ENCODE measurements around the gene RAI1. TPM values are rescaled to one million over a fixed set of nuclear protein-coding genes. Genes with fewer than 3 reads are reported as not detected.

The RAI1 gene
- total RNA-seq, 1 donor from 2014 or later = 40.1 TPM

DNA sequence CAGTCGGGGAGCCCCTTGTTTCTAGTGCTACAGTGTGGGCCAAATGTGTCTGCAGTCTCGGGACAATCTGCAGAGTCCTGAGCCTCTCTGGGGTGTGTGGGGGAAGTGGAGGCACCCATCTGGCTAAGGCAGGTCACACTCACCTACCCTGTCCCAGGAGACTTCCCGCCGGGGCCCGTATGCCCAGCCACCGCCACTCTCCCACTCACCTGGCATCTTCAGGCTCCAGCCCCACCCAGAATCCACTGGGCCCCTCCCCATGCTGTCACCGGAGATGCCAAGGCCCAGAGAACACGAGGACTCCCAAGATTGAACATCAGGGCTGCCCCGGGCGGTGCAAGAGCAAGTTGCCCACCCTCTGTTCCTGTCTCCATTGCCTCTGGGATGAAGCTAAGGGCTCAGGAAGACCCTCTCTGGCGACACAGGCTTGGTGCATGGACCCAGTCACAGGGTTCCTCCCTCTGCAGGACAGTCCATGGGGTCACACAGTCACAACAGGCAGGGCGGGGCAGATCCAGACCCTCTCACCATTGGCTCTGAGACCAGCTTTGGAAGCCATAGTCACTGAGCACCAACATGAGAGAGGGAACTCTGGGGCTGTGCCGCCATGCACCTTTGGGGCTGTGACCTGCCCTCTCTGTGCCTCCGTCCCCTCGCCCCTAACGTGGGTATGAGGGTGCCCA is 117.5 kb downstream of the RAI1 start:
- H3K27ac Mint-ChIP-seq (ENCODE audit: unreplicated experiment) = no peak overlapping the region
- peaks cover 14% of the 10 kb centered on the region for H3K36me3 Mint-ChIP-seq (ENCODE audit: unreplicated experiment)
- no peaks in the 10 kb centered on the region for H3K27me3 Mint-ChIP-seq (ENCODE audit: unreplicated experiment)
- H3K9me3 Mint-ChIP-seq (ENCODE audit: unreplicated experiment) = no peaks in the 10 kb centered on the region
- TF ChIP-seq, protein P1, sequence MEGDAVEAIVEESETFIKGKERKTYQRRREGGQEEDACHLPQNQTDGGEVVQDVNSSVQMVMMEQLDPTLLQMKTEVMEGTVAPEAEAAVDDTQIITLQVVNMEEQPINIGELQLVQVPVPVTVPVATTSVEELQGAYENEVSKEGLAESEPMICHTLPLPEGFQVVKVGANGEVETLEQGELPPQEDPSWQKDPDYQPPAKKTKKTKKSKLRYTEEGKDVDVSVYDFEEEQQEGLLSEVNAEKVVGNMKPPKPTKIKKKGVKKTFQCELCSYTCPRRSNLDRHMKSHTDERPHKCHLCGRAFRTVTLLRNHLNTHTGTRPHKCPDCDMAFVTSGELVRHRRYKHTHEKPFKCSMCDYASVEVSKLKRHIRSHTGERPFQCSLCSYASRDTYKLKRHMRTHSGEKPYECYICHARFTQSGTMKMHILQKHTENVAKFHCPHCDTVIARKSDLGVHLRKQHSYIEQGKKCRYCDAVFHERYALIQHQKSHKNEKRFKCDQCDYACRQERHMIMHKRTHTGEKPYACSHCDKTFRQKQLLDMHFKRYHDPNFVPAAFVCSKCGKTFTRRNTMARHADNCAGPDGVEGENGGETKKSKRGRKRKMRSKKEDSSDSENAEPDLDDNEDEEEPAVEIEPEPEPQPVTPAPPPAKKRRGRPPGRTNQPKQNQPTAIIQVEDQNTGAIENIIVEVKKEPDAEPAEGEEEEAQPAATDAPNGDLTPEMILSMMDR (IDR thresholded peaks at IDR 0.05) = no peak
- no peak for DNase-seq (ENCODE audit: extremely low spot score, unreplicated experiment)
- H3K4me1 Mint-ChIP-seq (ENCODE audit: unreplicated experiment) = peaks cover 2% of the 10 kb centered on the region
- no peak overlapping the region for H3K4me3 Mint-ChIP-seq (ENCODE audit: unreplicated experiment)

DNA sequence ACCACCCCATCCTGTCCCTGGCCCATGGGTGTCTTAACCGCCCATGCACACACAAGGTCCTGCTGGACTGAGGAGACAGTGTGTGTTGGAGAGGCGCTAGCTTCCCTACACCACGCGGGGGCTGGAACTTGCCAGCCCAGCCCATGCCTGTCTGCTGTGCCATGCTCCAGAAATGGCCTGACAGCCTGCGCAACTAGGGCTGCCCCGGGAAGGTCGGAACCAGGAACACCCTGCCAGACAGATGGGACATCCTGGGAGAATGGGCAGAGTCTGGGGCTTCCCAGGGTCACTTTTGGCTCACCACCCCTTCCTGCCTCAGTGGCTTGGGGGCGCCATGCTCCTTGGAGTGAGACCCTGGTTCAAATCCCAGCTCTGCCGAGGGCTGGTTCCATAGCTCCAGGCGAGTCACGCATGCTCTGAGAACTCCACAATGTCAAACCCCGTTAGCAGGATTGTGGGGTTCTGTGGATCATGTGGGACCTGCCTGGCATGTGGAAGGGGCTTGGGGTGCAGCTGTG is 119.3 kb downstream of the RAI1 start:
- no peak overlapping the region for H3K4me3 Mint-ChIP-seq (ENCODE audit: unreplicated experiment)
- DNase-seq (ENCODE audit: extremely low spot score, unreplicated experiment) = no peak
- peaks cover 18% of the 10 kb centered on the region for H3K36me3 Mint-ChIP-seq (ENCODE audit: unreplicated experiment)
- no peaks in the 10 kb centered on the region for H3K9me3 Mint-ChIP-seq (ENCODE audit: unreplicated experiment)
- no peaks in the 10 kb centered on the region for H3K4me1 Mint-ChIP-seq (ENCODE audit: unreplicated experiment)
- TF ChIP-seq, protein P1 (IDR thresholded peaks at IDR 0.05) = no peak
- no peak overlapping the region for H3K27ac Mint-ChIP-seq (ENCODE audit: unreplicated experiment)
- no peaks in the 10 kb centered on the region for H3K27me3 Mint-ChIP-seq (ENCODE audit: unreplicated experiment)

DNA sequence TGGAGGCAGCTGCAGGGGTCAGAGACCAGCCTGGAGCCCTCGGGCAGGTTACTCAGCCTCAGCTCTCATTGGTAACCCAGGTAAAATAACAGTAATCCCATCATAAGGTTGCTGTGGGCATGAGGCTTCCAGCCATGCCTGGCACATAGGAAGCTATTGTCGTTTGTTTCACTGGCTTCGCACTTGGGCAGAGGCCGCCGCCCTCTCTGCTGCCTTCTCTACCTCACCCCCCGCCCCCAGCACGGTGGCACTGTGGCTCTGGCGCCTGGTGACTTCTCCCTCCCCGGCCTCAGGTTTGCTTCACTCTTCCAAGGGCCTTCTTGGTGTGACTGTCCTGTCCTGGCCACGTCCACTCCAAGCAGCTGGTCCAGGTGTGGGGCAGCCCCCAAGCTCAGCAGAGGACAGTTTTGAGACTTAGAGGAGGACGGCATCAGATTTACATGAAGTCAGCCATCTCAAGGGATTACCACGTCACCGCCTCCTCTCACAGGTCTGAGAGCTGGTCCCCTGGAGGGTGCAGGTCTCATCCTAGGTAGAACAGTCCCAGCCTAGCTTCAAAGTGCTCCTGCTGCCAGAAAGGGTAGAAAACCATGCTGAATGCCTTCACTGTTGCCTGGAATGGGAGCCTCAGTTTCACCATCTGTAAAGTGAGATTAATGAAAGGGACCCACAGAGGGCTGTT is 120.7 kb downstream of the RAI1 start:
- H3K4me3 Mint-ChIP-seq (ENCODE audit: unreplicated experiment) = no peak overlapping the region
- TF ChIP-seq, protein P1 (IDR thresholded peaks at IDR 0.05) = no peak
- no peaks in the 10 kb centered on the region for H3K27me3 Mint-ChIP-seq (ENCODE audit: unreplicated experiment)
- no peaks in the 10 kb centered on the region for H3K4me1 Mint-ChIP-seq (ENCODE audit: unreplicated experiment)
- peaks cover 20% of the 10 kb centered on the region for H3K36me3 Mint-ChIP-seq (ENCODE audit: unreplicated experiment)
- no peak for DNase-seq (ENCODE audit: extremely low spot score, unreplicated experiment)
- H3K9me3 Mint-ChIP-seq (ENCODE audit: unreplicated experiment) = no peaks in the 10 kb centered on the region
- no peak overlapping the region for H3K27ac Mint-ChIP-seq (ENCODE audit: unreplicated experiment)

DNA sequence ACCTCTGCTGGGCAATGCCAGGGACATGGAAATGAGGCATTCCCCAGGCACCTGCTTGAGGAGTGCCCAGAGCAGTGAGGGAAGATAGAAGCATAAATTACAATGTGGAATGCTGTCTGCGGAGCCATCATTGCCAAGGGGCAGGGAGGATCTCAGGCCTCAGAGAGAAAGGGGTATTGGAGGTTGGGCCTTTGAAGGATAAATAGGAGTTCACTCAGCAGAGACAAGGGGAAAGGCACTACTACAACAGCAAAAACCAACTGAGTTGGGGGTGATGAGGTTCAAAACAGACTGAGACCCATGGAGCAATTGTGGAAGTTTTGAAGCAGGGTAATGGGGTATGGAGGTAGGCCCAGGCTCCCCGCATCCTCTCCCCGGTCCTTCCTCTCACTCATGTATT is 122.7 kb downstream of the RAI1 start:
- DNase-seq (ENCODE audit: extremely low spot score, unreplicated experiment) = no peak

DNA sequence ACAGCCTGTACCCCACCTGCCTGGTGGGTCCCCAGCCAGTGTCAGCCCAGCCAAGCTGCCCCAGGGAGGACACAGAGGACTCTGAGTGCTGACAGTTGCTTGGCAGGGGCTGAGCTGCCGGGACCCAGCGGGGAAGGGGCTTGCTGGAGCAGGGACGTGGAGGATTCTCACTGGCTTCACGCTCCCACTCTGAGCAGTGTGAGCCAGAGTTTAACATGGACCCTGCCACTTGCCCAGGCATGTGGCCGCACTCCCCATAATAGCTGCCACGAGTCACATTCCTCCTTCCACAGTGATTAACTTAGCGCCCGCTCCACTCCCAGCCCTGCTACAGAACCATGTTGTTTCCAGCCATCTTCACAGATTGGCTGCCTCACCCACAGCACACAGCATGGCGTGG is 124.3 kb downstream of the RAI1 start:
- H3K4me3 Mint-ChIP-seq (ENCODE audit: unreplicated experiment) = no peak overlapping the region

More for the DNA sequence above, 122.7 kb downstream of the RAI1 start:
- Mint-ChIP-seq H3K9me3 (ENCODE audit: unreplicated experiment) (no peaks in the 10 kb centered on the region), H3K27ac (ENCODE audit: unreplicated experiment) (no peak overlapping the region), H3K4me1 (ENCODE audit: unreplicated experiment) (peaks cover 8% of the 10 kb centered on the region), H3K4me3 (ENCODE audit: unreplicated experiment) (no peak overlapping the region), H3K27me3 (ENCODE audit: unreplicated experiment) (no peaks in the 10 kb centered on the region), H3K36me3 (ENCODE audit: unreplicated experiment) (peaks cover 18% of the 10 kb centered on the region)
- TF ChIP-seq, protein P1 (IDR thresholded peaks at IDR 0.05) = no peak

More for the DNA sequence above, 124.3 kb downstream of the RAI1 start:
- TF ChIP-seq, protein P1 (IDR thresholded peaks at IDR 0.05) = no peak
- no peaks in the 10 kb centered on the region for H3K9me3 Mint-ChIP-seq (ENCODE audit: unreplicated experiment)
- peaks cover 18% of the 10 kb centered on the region for H3K36me3 Mint-ChIP-seq (ENCODE audit: unreplicated experiment)
- no peaks in the 10 kb centered on the region for H3K27me3 Mint-ChIP-seq (ENCODE audit: unreplicated experiment)
- H3K27ac Mint-ChIP-seq (ENCODE audit: unreplicated experiment) = peak overlapping the region; percentile 44
- no peak for DNase-seq (ENCODE audit: extremely low spot score, unreplicated experiment)
- H3K4me1 Mint-ChIP-seq (ENCODE audit: unreplicated experiment) = peaks cover 20% of the 10 kb centered on the region
